ENCODE results near the gene FAM53B.

FAM53B gene

DNA sequence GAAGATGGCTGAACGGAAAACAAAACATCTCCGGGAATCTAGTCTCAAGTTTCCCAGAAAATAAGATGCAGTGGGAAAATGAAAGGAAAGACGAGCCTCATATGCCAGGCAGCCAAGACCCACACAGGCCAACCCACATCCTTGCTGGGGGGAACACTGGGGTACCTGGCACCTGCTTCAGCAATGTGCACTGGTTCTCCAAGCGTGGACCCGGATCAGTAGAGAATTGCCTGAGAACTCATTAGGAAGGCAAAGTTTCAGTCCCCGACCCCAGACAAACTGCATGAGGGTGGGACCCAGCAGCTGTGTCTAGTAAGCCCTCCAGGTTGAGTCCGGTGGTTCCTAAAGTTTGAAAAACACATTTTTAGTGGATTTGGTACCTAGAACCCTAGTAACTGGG, 18.4 kb downstream of the FAM53B start:
- no peak for DNase-seq

DNA sequence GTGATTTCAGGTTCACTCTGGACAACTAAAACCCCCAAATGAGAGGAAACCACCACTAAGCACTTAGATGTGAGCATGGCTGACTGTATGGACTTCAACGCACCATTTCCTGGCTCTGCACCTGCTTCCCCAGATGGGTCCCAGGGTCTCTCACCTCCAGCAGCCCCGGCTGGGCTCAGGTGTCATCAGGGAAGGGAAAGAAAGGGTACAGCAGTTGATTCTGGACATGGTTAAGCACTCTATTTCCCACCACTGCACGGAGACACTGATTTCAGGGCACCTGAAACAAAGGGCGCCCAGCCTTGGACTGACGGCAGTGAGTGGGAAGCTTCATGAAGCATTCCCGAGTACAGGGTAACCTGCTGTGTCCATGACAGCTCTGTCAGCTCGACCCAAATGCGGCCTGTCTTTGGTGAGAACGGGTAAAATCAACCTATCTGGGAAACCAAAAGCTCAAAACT, 19.0 kb downstream of the FAM53B start:
- no peak for DNase-seq

DNA sequence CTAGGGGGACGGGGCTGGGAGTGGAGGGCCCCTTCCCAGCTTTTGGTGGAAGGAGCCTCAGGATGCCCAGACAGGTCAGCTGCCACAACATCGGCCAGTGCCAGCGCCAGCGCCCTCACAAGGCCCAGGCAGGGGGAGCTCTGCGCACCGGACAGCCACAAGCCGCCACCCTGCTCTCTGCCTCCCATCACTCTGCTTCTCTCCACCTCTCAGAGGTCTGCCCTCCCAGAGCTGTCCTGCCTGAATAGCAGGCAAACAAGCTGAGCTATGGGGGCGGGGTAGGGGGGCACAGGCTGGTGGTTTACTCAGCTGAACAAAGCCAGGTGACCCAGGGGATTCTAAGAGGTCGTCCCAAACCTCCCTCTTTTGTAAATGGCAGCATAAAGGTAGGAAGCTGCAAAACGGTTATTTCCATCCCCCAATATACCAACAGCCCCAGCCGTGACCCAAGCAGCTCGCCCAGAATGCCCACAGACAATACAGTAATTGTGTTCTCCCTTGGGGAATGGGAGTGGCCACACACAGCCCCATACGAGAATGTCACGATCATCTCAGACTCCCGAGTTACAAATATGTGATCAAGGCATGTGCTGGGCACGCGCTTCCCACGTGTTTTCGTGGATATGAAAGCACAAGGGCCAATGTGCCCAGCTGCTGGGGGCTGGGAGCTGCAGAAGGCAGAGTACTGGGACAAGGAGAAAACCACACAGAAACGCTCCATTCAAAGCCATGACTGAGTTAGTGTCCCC, 19.7 kb downstream of the FAM53B start:
- peak in 2 of 3 experiments; percentile 12 to 73 for DNase-seq

DNA sequence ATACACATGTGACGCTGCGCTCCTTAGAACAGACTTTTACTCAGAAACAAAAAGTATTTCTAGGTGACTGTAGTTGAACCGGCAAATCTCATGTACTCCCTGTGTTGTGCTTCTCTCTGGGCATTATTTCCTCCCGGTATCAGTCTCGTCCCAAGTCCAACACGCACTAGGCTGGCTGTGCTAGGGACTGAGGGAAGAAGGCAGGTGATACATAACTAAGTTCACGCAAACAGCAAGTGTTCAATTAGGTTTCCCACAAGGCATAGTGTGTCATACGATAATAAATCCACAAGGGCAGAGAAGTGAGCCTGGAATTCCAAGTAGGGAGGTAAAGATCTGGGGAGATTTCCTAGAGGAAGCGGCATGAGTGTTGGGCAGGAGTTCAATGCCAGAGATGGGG, 20.4 kb downstream of the FAM53B start:
- peak in 1 of 3 experiments; percentile 23 for DNase-seq

DNA sequence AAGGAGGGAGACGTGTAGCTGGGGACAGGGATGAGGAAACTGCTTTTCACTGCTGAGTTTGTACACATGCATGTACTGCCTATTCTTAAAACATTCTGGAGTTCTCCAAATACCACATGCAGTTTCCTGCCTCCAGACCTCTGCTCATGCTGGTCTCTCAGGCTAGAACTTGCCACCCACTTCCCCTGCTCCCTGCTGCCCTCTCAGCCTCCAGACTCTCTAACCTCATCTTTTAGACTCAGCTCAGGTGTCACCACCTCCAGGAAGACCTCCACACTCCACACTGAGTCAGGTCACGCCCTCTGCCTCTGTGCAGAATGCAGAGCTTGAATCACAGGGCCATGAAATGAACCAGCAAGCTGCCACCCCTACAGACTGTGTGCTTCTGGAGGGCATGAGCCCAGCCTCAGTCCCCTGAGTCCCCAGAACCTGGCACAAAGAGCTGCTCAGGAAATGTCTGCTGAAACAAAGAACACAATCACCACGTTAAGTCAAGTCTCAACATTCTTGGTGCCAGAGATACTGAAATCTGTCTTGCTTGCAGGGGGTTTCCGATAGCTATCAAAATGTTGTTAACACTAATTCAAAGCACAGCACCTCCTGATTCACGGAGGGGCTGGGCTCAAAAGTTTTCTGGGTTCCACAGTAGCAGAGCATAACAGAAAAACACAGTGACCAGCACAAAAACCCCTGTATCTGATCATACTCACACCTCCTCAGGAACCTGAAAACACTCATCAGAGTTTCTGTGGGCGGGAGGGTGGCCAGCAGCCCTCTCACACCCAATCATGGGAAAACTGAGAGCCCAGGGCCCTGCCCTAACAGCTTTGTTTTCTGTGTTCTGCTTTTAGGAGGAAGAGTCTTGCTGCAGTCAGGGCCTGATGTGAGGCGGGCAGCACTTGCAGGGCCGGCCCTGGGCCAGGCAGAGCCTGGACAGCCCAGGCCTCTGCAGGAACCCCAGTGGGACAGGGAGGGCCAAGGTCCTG, 21.1 kb downstream of the FAM53B start:
- DNase-seq, result no peak

DNA sequence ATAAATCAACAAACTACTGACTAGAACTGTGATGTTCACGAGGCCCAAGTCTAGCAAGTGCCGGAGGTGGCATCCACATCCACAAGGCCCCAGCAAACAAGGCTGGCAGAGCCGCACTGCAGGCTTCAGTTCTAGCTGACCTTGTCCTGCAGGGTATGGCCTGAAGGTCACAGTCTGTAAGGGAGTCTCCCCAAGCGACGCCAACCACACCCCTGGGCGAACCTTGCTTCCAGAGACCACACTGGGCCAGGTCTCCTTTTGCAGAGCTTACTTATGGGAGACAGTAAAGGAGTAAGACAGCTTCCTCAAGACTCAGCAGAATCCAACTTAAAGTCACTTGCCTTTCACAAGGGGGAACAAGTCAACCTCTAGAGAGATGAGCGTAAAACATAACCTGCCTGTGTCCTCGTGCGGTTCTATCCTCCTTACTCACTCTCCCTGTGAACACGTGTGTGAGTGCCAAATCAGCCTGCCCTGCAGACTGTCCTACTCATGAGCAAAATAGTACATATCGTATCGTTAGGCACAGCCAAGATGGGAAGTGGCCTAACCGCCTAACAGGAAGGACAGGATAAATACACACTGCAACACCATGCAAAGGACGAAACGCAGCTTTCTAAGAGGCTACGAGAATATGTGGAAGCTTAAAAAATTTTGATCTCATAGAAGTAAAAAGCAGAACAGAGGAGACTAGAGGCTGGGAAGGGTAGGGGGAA, 22.7 kb downstream of the FAM53B start:
- no peak for DNase-seq

DNA sequence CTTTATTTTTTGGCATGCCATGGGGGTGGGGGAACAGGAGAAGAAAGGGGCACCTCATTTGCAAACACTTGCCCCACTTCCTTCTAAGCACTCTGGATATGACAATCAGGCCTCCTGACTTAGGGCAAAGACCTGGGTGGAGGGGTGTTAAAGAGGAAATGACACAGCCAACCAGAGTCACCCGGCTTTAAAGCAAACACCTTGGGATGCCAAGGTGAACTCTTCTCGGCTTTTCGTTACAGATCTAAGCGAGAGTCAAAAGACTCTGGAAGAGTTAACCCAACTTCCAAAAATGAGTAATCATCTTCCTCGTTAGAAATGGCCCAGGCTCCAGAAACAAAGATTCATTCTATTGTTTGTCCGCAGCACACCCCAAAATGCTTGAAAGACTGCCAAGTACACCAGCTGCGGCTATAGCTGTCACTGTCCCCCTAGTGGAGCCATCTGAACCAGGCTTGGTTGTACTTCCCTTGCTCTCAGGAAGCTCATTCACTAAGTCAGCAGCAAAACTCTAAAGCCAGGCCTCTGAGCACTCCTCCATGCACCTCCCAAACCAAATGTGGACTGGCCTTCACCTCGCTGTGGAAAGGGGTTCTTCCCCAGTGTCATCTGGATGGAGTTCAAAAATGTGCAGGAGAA, 24.8 kb downstream of the FAM53B start:
- DNase-seq, result no peak

DNA sequence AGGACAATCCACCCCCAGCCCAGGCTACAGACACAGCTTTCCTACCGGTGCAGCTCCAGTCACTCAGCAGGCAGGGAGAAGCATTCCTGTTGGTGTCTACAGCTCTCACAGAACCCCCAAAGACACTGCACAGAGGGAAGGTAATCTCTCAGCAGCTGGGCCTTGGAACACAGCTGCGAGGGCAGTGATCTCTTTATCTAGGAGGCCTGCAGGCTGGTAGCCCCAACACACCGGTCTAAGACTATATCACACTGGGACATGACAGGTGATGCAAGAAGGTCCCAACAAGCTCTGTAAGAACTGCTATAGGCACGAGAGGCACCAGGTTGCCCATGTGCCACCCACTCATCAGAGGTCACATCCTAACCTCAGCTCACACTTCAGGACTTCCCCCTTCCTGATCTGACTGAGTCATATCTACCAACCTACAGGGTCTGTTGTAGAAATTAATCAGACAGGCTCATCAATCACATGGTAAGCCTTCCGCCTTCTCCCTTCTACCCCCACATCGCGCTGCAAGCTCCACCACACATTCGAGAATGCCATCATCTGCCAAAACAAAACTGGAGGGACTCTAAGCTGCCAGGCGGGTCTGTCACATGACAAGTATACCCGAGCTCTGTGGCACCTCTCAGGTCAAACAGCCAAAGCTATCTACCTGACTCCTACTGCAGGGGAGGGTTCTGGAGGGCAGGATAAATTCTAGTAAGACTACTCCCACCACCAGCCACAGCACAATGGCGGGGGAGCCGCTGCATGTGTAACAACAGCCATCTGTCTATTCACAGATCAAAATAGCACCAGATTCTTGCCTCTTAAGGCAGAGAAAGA, 26.1 kb downstream of the FAM53B start:
- DNase-seq, result peak in 1 of 3 experiments; percentile 38

DNA sequence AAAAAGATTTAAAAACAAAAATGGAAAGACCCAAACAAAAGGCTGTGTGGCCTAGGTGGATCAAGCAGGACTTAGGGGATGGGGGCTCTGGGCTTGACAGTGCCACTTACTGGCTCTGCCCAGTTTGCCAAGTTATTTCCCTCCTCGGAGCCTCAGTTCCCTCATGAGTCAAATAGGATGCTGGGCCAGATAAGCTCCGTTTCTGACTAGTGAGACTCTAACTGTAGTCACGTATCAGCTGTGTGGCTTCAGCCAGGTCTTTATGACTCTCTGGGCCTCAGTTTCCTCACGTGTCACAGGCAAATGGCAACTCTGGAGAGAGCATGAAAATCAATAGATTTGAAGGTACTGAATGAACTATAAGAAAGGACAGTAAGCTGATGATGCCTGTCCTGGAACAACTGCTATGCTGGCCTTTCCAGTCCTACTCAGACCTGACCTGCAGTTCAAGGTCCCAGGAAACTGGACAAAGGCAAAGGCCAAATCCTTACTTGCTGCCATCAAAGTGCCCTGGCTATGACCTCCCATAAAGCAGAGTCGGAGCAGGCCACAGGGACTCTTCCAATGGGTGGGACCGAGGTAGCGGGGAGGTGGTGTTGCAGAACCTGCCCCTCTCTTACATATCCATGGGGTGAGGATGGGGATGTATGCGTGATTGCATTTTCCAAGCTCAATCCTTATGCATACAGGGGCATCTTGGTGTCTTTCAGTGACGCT, 27.0 kb downstream of the FAM53B start:
- DNase-seq, result no peak

DNA sequence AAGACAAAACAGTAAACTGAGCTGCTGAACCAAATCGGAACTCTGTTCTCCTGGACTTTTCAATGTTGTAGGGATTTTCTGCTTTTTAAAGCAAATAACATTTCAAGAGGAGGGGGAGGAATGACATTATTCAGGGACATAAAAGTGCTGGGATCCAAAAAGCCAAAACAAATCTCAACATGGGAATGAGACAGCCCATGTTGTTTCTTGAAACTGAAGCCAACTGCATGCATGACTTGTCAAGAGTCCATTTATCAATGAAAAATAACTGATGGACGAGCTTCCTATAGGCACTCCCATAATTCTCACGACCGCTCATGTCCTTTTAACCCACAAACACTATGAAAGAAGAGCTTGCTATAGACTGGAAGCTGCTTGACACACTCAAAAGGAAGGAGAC, 27.8 kb downstream of the FAM53B start:
- peak in 1 of 3 experiments; percentile 29 for DNase-seq

DNA sequence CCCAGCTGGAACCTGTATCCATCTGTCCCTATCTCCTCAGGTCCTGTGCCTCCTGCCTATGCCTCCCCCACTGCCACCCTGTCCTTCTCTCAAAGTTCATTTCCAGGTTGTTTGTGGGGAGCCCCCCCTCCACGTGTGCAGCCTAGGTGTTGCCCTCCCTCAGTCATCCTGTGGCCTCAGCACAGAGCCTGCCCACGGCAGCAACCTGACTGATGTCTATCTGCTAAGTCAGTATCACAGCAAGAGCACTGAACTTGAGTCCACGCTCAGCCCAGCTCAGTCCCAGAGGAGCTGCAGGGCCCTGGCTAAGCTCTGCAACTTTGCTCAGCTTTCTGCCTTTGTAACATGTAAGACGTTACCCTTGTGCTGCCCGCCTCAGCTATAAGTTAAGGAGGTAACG, 28.7 kb downstream of the FAM53B start:
- no peak for DNase-seq

DNA sequence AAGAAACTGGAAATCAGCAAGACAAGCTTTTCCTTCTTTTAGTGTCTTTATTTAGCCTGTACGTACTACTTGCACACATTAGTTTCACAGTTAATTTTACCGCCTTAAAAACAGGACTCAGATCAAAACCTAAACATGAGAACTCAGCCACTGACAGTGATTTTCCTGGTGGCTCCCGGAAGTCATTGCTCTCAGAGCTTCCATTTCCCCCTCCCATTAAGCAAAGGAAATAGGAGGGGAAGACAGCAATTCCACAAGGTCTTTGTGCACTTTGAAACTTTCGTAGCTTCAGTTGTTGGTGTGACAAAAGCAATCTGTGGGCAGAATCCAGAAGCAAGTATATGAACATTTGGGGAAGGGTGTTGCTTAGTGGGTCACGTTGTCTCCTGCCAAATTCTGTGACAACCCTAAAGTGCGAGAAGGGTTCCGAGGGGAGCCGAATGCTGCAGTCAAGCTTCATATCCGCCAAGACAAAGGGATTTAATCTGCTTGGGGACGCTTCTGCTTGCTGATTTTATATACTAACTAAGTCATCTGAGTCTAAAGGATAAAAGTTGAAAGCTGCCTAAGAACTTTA, 30.4 kb downstream of the FAM53B start:
- no peak for DNase-seq

DNA sequence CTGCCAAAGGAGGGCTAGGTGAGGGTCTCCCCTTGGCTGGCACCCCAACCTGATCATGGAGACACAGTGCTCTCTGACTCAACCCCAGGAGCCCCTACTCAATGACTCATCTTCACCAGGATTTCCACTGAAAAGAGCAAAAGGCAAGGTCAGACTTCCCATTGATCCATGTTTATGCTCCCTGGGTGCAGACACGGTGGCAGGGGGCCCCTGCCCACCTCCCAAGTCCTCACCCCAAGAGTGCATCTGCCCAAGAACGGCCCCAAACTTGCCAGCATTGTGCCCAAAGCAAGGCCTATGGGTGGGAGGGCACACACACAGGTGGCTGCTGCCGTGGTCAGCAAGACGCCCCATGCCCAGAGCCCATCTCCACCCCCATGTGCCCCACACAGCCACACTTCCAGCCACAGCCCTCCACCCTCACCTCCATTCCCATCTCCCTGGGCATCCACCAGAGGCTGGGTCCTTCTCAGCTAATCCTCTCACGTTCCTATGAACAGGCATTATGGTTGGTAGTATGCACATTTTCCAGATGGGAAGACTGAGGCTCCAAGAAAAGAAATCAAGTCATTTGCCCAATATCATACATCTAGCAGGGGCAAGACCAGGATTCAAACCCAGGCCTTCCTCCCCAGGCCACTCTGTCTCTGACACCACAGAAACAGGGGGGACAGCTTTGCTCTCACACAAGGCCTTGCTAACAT, 31.3 kb downstream of the FAM53B start:
- no peak for DNase-seq

DNA sequence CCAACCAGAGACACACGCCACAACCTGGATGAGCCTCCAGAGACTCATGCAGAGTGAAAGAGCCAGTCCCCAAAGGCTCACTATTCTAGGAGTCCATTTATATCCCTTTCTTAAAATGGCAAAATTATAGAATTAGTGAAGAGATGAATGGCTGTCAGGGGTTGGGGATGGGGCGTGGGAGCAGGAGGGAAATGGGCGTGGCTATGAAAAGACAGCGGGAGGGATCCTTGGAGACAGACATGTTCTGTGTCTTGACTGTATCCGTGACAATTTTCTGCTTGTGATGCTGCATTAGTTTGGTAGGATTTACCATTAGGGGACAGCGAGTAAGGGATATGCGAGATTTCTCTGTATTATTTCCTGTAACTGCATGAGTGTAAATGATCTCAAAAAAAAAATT, 33.0 kb downstream of the FAM53B start:
- DNase-seq, result no peak

DNA sequence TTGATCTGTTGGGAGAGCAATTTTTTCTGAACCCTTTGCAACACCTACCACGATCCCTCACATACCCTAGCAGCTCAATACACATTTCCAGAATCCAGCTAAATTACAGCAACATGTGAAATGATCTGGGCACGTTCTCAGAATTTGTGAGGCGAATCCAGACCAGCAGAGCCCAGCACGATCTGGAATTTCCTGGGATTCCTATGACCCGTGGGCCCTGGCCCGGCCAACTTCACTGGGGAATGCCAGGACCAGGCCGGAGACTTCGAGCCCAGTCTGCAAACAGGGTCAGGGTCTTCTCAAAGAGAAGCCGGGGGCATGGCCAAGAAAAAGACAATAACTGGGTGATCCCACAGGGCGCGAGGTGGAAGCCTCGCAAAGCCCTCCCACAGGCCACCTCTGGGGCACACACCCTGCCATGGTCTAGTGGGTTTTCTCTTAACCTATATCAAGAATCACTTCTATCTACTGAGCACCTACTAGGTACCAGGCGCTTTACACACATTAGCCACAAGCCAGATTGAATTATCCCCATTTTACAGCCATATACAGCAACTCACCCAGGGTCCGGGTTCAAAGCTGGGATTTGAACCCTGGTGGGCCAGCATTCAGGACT, 33.8 kb downstream of the FAM53B start:
- no peak for DNase-seq

DNA sequence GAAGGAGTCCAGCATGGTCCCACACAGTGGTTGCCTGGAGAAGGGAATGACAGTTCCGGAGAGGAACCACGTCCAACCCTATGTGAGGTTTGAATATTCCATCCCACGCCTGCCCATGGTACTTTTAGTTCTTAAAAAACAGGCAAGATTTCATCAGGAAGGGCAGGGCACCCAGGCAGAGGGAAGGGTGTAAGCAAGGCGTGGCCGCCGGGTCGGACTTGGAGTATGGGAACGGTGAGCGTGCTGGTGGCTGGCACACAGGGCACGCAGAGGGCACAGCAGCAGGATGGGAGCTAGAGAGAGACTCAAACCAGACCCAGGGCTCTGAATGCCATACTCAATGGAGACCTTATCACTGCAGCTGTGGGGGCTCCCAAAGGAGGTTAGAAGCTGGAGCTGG, 34.3 kb downstream of the FAM53B start:
- peak in 1 of 3 experiments; percentile 14 for DNase-seq

DNA sequence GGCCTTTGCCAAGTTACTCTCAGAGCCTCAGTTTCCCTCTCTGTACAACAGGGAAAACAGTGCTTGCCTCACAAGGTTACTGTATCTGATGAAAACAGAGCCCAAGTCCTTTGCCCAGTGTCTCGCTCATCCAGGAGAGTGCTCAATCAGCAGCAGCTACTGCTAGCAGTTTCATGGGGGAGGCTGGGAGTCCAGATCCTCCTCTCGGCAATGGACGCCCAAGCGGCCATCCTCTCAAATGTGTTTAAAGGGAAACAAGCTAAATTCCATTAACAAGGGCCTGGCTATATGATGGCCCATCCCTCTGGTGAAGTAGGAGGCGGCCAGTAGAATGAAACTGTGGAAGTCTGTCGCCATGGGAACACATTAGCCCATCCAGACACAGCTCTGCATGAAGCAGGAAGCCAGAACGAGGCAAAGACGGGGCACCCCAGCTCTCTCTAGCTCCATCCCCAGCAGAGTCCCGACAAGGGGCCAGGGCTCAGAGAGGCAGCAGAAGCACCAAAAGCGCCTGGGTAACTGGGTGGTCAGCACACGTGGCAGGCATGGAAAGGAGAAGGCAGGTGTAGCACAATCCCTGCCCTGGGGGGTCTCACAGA, 35.2 kb downstream of the FAM53B start:
- DNase-seq, result peak; percentile 25 to 90 (median 70)

DNA sequence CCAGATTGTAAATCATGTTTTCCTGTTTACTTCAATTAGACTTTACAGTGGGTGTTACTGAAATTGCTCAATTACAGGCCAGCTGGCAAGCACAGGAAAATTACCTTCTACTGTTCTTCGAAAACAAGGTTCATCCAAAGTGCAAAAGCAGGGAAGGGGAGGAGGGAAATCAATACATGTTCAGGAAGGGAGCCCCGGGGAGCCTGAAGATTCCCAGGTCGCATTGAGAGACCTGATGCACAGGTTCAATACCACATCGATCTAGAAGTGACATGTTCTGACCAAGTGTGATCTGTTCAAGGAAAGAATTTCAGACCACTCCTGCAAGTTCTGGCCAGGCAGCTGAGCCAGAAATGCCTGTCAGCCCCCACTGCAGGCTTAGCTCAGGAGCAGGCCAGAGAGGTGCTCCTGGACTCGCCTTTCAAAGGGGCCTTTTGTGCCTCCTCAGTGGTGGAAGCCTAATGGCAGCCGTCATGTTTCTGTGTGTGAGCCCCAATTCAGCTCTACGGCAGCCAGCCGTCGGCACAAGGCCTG, 35.9 kb downstream of the FAM53B start:
- peak in 2 of 3 experiments; percentile 69 to 94 for DNase-seq

DNA sequence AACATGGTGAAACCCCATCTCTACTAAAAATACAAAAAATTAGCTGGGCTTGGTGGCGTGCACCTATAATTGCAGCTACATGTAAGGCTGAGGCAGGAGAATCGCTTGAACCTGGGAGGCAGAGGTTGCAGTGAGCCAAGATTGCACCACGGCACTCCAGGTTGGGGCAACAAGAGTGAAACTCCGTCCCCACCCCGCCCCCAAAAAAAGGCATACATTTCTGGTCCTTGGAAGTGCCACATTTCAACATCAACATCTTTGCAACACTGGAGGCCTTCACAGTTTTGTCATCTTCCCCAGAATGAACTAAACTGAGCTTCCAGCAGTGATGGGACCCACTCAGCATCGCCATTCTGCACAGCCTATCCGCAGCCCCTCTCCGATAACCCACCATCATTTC, 36.6 kb downstream of the FAM53B start:
- no peak for DNase-seq
